DND-41 (cell line): ENCODE measurements around the gene DCLK1.

ENCODE experiments used
- EZH2 ChIP-seq: IDR thresholded peaks from 3 replicates; pipeline ENCODE4 v1.6.1; 2012; ENCODE audit warnings: borderline replicate concordance, low read depth, mild to moderate bottlenecking, moderate library complexity, low read length, inconsistent platforms; ENCODE audit not compliant: severe bottlenecking
- TF ChIP-seq, protein P1 (sequence below): IDR thresholded peaks from 2 replicates; pipeline ENCODE4 v1.5.1; 2012; ENCODE audit warnings: borderline replicate concordance, low read length, moderate library complexity, mild to moderate bottlenecking; ENCODE audit not compliant: poor library complexity, severe bottlenecking; ENCODE audit errors: extremely low read depth

DNA sequence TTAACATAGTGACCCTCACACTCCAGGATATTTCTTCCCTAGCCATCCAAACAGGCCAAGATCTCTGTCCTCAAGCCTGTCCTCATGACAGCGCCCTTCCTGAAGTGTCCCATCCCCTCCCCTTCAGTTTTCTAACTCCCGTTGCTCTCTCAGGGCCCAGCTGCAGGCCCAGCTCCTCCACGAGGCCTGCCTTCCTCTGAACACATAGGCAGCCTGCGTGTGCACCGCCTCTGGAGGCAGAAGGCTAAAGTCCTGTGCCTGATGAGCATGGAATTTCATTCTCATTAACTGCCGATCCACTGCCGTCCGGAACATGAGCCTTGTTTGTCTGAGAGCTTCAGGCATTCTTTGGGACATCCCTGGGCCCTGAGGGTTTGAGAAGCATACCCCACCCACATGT, 306.4 kb downstream of the DCLK1 start:
- TF ChIP-seq, protein P1, sequence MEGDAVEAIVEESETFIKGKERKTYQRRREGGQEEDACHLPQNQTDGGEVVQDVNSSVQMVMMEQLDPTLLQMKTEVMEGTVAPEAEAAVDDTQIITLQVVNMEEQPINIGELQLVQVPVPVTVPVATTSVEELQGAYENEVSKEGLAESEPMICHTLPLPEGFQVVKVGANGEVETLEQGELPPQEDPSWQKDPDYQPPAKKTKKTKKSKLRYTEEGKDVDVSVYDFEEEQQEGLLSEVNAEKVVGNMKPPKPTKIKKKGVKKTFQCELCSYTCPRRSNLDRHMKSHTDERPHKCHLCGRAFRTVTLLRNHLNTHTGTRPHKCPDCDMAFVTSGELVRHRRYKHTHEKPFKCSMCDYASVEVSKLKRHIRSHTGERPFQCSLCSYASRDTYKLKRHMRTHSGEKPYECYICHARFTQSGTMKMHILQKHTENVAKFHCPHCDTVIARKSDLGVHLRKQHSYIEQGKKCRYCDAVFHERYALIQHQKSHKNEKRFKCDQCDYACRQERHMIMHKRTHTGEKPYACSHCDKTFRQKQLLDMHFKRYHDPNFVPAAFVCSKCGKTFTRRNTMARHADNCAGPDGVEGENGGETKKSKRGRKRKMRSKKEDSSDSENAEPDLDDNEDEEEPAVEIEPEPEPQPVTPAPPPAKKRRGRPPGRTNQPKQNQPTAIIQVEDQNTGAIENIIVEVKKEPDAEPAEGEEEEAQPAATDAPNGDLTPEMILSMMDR: no peak
- no peak for TF ChIP-seq EZH2
